GM21576 (cell line): Measurements from ENCODE around the gene ADAR.

Source experiments
- ATAC-seq: cut with Tn5 transposase; IDR thresholded peaks from one replicate; pipeline ENCODE4 v1.9.1; 2021; ENCODE audit warnings: mild to moderate bottlenecking, moderate library complexity; ENCODE audit not compliant: unreplicated experiment

ADAR gene

GRCh38 chr1:154586231-154586630 lies 21.8 kb downstream of the ADAR start:
- ATAC-seq, result no peak

GRCh38 chr1:154584267-154584994 lies 23.6 kb downstream of the ADAR start:
- ATAC-seq, result no peak

GRCh38 chr1:154583773-154584172 lies 24.2 kb downstream of the ADAR start:
- no peak for ATAC-seq

- ATAC-seq, result no peak
Measured at GRCh38 chr1:154582885-154583284, 25.1 kb downstream of the ADAR start.

GRCh38 chr1:154581766-154582165 lies 26.2 kb downstream of the ADAR start:
- ATAC-seq, result no peak

- no peak for ATAC-seq
Measured at GRCh38 chr1:154579374-154579773, 28.6 kb downstream of the ADAR start.

- no peak for ATAC-seq
Measured at GRCh38 chr1:154578058-154578418, 29.9 kb downstream of the ADAR start.

GRCh38 chr1:154577346-154578057 lies 30.5 kb downstream of the ADAR start:
- no peak for ATAC-seq

GRCh38 chr1:154575951-154576566 lies 31.9 kb downstream of the ADAR start:
- no peak for ATAC-seq

- no peak for ATAC-seq
Measured at GRCh38 chr1:154575147-154575927, 32.6 kb downstream of the ADAR start.

- ATAC-seq, result no peak
Measured at GRCh38 chr1:154574716-154575115, 33.3 kb downstream of the ADAR start.

GRCh38 chr1:154573168-154573510 lies 34.8 kb downstream of the ADAR start:
- no peak for ATAC-seq

- ATAC-seq, result no peak
Measured at GRCh38 chr1:154572468-154573167, 35.4 kb downstream of the ADAR start.

- ATAC-seq, result no peak
Measured at GRCh38 chr1:154571964-154572288, 36.1 kb downstream of the ADAR start.

GRCh38 chr1:154571244-154571963 lies 36.6 kb downstream of the ADAR start:
- no peak for ATAC-seq

GRCh38 chr1:154568157-154568815 lies 39.7 kb downstream of the ADAR start:
- no peak for ATAC-seq

GRCh38 chr1:154567386-154568156 lies 40.4 kb downstream of the ADAR start, which contains the start of gene CHRNB2:
CHRNB2 (plus strand) TSS chr1:154567778; CDS start chr1:154568045, 267 bp downstream.
- no peak for ATAC-seq

- ATAC-seq, result no peak
Measured at GRCh38 chr1:154565876-154566275, 42.1 kb downstream of the ADAR start.

- peak; percentile 36 for ATAC-seq
Measured at GRCh38 chr1:154559466-154560044, 48.4 kb downstream of the ADAR start.
